ENCODE results near the gene CSNK1G3.
A peak's percentile ranks its signal among the peaks of the same experiment; 100 is the strongest.

The CSNK1G3 gene

GRCh38 chr5:123514615-123515355, 2.8 kb downstream of the CSNK1G3 start:
- peak; percentile 9 for DNase-seq (ENCODE audit: low read depth)

GRCh38 chr5:123515904-123516303, 3.9 kb downstream of the CSNK1G3 start:
- no peak for DNase-seq (ENCODE audit: low read depth)

DNA sequence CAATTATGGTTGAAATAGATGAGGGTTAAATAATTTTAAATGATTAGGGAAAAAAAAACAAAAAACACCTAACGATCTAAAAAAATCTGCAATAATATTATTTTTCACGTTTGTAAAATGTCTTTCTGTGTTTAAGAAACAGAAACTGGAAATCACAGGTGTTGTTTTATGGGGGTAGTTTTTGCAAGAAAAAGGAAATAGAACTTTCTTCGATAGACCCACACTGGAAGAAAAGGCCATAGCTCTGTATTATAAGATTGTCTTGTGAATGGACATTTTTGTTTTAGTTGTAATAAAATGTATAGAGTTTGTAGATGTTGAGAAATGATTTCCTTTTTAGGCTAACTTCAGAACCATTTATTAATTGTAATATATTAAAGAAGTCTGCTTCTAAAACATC, 5.5 kb downstream of the CSNK1G3 start:
- no peak for DNase-seq (ENCODE audit: low read depth)

GRCh38 chr5:123518111-123518510, 6.1 kb downstream of the CSNK1G3 start:
- DNase-seq (ENCODE audit: low read depth), result no peak

DNA sequence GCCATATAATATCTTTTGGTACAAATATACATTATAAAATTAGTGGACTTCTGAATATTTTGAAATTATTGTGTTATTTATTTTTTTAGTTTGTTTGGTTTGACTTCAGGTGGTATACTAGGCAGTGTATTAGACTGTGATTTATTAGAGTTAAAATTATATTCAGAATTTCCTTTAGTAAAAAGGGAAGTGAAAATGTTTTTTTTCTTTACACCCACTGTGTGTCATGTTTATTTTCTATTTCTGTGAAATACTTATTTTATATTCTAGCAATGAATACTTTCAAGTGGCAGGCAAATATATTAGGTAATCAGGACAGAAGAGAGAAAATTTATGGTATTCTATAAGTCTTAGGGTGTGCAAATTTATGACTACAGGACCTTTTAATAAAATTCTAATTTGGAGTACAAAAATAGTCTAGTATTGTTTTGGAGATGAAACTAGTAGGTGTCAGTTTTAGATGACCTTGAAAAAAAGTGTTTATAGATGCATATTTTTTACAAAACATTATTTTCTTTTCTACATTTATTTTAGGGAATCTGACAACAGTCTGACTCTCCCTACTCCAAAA, 8.8 kb downstream of the CSNK1G3 start:
- DNase-seq (ENCODE audit: low read depth), result no peak

DNA sequence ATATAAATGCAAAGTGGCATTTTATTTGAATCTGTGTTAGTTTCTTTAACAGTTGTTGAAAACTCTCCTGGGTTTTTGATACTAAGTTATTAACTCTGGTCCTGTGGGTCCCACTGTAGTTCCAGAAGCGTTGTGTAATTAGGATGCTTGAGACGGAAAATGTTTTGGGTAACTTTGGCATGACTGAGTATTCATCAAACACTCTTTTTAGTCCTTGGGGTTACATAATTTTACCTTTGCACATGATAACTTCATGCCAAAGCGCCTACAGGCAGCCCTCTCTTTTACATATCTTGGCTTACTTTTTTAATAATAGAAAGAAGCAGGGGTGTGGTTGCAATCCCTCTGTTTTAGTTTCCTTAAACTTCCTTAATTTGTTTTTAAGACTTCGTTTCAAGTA, 12.2 kb downstream of the CSNK1G3 start:
- DNase-seq (ENCODE audit: low read depth), result no peak

DNA sequence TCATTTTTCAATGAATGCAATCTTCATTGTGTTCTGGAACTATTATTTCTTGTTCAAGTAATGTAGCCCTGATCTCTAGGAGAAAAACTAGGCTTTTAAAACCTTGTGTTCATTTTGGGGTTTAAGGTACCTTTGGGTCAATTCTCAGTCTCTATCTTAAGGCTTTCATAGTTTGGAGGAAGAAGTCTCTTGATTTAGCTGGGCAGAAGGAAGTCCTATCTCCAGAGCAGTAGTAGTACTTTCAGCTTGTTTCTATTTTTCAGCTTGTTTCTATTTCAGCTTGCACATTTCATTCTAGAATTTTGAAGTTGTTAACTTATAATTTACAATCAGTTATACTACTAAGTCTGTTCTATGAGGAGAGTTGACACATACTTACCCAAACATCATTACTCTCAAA, 15.2 kb downstream of the CSNK1G3 start:
- DNase-seq (ENCODE audit: low read depth), result no peak

DNA sequence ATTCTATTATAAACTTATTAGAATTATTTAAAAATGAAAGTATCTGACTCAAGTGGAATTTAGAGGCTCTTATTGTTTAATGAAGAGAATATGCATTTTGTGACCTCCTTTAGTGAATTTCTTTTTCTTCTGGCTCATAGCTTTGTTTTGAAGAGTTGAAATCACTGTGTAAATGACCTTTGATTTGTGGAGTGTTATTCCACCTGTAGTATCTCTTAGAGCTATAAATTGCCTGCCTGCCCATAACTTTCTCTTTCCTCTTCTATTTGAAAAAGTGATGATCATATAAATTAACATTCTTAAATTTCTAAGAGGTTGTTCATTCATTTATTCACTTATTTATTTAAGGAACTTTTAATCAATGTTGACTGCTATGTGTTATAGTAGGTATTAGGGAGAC, 16.1 kb downstream of the CSNK1G3 start:
- no peak for DNase-seq (ENCODE audit: low read depth)

DNA sequence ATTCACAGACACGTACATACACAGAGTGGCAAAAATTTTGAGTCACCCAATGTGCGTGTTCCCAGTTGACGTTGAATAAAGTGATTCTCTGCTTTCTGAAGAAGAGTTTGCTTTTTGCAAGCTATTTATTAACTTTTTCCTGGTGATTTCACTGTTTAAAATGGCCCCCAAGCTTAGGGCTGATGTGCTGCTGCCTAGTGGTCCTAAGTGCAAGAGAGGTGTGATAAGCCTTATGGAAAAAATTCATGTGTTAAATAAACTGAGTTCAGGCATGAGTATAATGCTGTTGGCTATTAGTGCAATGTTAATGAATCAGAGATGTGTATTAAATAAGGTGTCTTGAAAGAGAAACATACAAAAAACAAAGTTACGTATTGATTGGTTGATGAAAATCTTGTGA, 16.9 kb downstream of the CSNK1G3 start:
- no peak for DNase-seq (ENCODE audit: low read depth)

DNA sequence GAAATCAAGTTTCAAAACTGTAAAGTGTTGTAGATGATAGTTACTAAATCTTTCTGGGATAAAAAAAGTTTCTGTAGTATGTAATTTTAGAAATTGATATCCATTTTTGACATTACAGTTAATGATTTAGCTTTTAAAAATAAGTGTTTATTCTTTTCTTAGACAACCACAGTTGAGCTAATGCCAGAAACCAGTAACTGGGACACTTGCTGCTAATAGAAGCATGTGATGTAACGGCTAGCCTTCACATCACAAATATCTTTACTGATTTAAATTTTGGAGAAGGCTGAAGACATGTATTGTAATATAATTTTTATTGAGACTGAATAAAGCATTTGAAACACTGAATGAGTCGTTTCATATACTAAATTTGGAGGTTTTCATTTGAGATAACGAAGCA, 18.8 kb downstream of the CSNK1G3 start:
- DNase-seq (ENCODE audit: low read depth), result no peak

- DNase-seq (ENCODE audit: low read depth), result no peak
These were observed 23.7 kb downstream of the CSNK1G3 start for GRCh38 chr5:123535648-123536047.

- no peak for DNase-seq (ENCODE audit: low read depth)
These were observed 25.3 kb downstream of the CSNK1G3 start for GRCh38 chr5:123537256-123537655.

DNA sequence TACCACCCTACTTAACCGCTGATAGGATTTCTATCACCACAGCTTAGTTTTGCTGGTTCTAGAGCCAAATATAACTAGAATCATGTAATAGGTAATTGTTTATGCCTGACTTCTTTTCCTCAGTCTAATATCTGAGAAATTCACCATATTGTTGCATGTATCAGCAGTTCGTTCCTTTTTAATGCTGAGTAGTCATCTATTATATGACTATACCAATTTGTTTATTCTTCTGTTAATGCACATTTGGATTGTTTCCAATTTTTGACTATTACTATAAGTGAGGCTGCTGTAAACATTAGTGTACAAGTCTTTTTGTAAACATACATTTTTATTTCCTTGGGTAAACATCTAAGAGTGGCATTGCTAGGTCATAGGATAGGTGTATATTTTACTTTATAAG, 25.9 kb downstream of the CSNK1G3 start:
- DNase-seq (ENCODE audit: low read depth), result no peak

GRCh38 chr5:123538670-123539459, 26.9 kb downstream of the CSNK1G3 start:
- DNase-seq (ENCODE audit: low read depth), result peak; percentile 26

- no peak for DNase-seq (ENCODE audit: low read depth)
These were observed 28.6 kb downstream of the CSNK1G3 start for GRCh38 chr5:123540534-123540933.

GRCh38 chr5:123543438-123543837, 31.5 kb downstream of the CSNK1G3 start:
- no peak for DNase-seq (ENCODE audit: low read depth)

- peak; percentile 23 for DNase-seq (ENCODE audit: low read depth)
These were observed 33.5 kb downstream of the CSNK1G3 start for GRCh38 chr5:123545506-123545905.

- DNase-seq (ENCODE audit: low read depth), result no peak
These were observed 34.7 kb downstream of the CSNK1G3 start for GRCh38 chr5:123546657-123547056.

GRCh38 chr5:123549256-123549904, 37.4 kb downstream of the CSNK1G3 start:
- DNase-seq (ENCODE audit: low read depth), result no peak

DNA sequence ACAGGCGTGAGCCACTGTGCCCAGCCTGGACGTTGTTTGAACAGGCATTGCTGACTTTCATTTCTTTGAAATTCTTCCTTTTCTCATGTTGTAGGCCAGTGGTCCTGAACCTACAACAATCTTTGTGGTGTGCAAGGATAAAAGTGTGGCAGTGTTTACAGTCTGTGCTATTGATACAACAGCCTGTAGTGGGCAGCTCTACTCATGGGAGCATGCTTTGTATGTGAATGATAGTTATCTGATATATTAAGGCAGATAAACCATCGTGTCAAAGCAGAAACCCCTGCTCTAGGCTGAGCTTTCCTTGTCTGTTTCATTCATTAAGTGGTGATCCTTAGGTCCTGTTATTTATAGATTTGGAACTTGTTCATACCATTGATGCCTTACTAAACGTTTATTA, 42.6 kb downstream of the CSNK1G3 start:
- no peak for DNase-seq (ENCODE audit: low read depth)

GRCh38 chr5:123557907-123558306, 45.9 kb downstream of the CSNK1G3 start:
- no peak for DNase-seq (ENCODE audit: low read depth)

- DNase-seq (ENCODE audit: low read depth), result no peak
These were observed 46.9 kb downstream of the CSNK1G3 start for GRCh38 chr5:123558762-123559433.

All from iris pigment epithelial cell (primary cell).